IMR-90 (cell line): ENCODE data around the gene RORB. TPM values are rescaled to one million over a fixed set of nuclear protein-coding genes. Genes with fewer than 3 reads are reported as not detected.

Source experiments
- ATAC-seq: fragments of 200-7000 bp; cut with Tn5 transposase; 2 replicates; pipeline ENCODE4 v1.9.1; 2020; ENCODE audit warnings: low read depth, mild to moderate bottlenecking, moderate library complexity
- BruUV-seq: library from RNA; stranded (reverse); fragments of 400-500 nt; replicated peaks from 2 replicates; lab custom pipeline; 2021; lab: Mats Ljungman, UMichigan
- CTCF ChIA-PET: fragments of 300-600 bp; formaldehyde crosslinking; extraction: SDS; loops from one replicate; lab custom pipeline; 2021; ENCODE audit warnings: antibody characterized with exemption; lab: Yijun Ruan, JAX
- POLR2A ChIA-PET: fragments of 300-600 bp; sonication (Branson Sonifier 250); formaldehyde crosslinking; loops from one replicate; lab custom pipeline; 2022; ENCODE audit warnings: antibody characterized with exemption; ENCODE audit not compliant: unreplicated experiment; lab: Charles Lee
- DNase-seq: peaks from one replicate; pipeline ENCODE4 v3.0.0; 2013
- H2AFZ ChIP-seq: replicated peaks from 2 replicates; pipeline ENCODE3; 2013; ENCODE audit warnings: low read length, mild to moderate bottlenecking; ENCODE audit not compliant: poor library complexity
- H2AK5ac ChIP-seq: 2 replicates; pipeline ENCODE4 v1.6.1; 2013; ENCODE audit warnings: low read depth, low read length, inconsistent platforms
- H2AK9ac ChIP-seq: replicated peaks from 2 replicates; pipeline ENCODE3; 2013; ENCODE audit warnings: mild to moderate bottlenecking, low read depth, low read length, moderate library complexity; ENCODE audit not compliant: poor library complexity
- H2BK120ac ChIP-seq: 2 replicates; pipeline ENCODE4 v1.6.1; 2013; ENCODE audit warnings: low read depth, low read length, inconsistent platforms
- H2BK15ac ChIP-seq: 3 replicates; pipeline ENCODE4 v1.6.1; 2013; ENCODE audit warnings: low read depth, low read length, inconsistent platforms
- H2BK20ac ChIP-seq: 2 replicates; pipeline ENCODE4 v1.6.1; 2013; ENCODE audit warnings: low read depth, mild to moderate bottlenecking, inconsistent platforms, low read length, moderate library complexity
- H2BK5ac ChIP-seq: 2 replicates; pipeline ENCODE4 v1.6.1; 2013; ENCODE audit warnings: mild to moderate bottlenecking, low read depth, low read length, inconsistent platforms; ENCODE audit not compliant: poor library complexity, severe bottlenecking
- H3K14ac ChIP-seq: replicated peaks from 2 replicates; pipeline ENCODE4 v1.6.1; 2013; ENCODE audit warnings: low read depth, low read length, inconsistent platforms
- H3K18ac ChIP-seq: 2 replicates; pipeline ENCODE4 v1.6.1; 2013; ENCODE audit warnings: low read depth, low read length, control low read depth
- H3K23ac ChIP-seq: 2 replicates; pipeline ENCODE4 v1.6.1; 2013; ENCODE audit warnings: low read depth, low read length, inconsistent platforms
- H3K27ac ChIP-seq: 2 replicates; pipeline ENCODE4 v1.5.1; 2013; ENCODE audit warnings: mild to moderate bottlenecking, control low read depth, low read length; ENCODE audit not compliant: insufficient read depth
- H3K27me3 ChIP-seq: 2 replicates; pipeline ENCODE4 v1.6.1; 2013; ENCODE audit warnings: low read length; ENCODE audit not compliant: control insufficient read depth, insufficient read depth
- H3K36me3 ChIP-seq: 2 replicates; pipeline ENCODE4 v1.6.1; 2013; ENCODE audit warnings: low read length, mixed read lengths; ENCODE audit not compliant: control insufficient read depth, insufficient read depth
- H3K4ac ChIP-seq: 2 replicates; pipeline ENCODE4 v1.6.1; 2013; ENCODE audit warnings: low read depth, low read length, inconsistent platforms
- H3K4me1 ChIP-seq: 2 replicates; pipeline ENCODE4 v1.6.1; 2013; ENCODE audit warnings: low read length, mixed read lengths; ENCODE audit not compliant: control insufficient read depth, insufficient read depth
- H3K4me2 ChIP-seq: 2 replicates; pipeline ENCODE4 v1.6.1; 2013; ENCODE audit warnings: low read depth, mild to moderate bottlenecking, control low read depth, low read length, moderate library complexity
- H3K4me3 ChIP-seq: 2 replicates; pipeline ENCODE4 v1.5.1; 2013; ENCODE audit warnings: low read depth, mild to moderate bottlenecking, control low read depth, low read length, moderate library complexity; ENCODE audit not compliant: insufficient read depth
- H3K56ac ChIP-seq: 2 replicates; pipeline ENCODE4 v1.6.1; 2013; ENCODE audit warnings: low read length, inconsistent platforms; ENCODE audit not compliant: insufficient read depth; ENCODE audit errors: extremely low read depth
- H3K79me1 ChIP-seq, 2 experiments: 2 replicates each; pipeline ENCODE4 v1.6.1; 2013; ENCODE audit warnings: low read length in 2 of 2, inconsistent platforms in 1 of 2, low read depth in 1 of 2
- H3K9ac ChIP-seq: 2 replicates; pipeline ENCODE4 v1.6.1; 2013; ENCODE audit warnings: low read depth, low read length, control low read depth
- H3K9me1 ChIP-seq: 2 replicates; pipeline ENCODE4 v1.6.1; 2013; ENCODE audit warnings: low read length, inconsistent platforms; ENCODE audit not compliant: insufficient read depth
- H3K9me3 ChIP-seq: 2 replicates; pipeline ENCODE4 v1.6.1; 2013; ENCODE audit warnings: low read length; ENCODE audit not compliant: control insufficient read depth, insufficient read depth
- H4K20me1 ChIP-seq: 2 replicates; pipeline ENCODE4 v1.6.1; 2013; ENCODE audit warnings: low read length, inconsistent platforms; ENCODE audit not compliant: insufficient read depth
- H4K5ac ChIP-seq: 2 replicates; pipeline ENCODE4 v1.6.1; 2013; ENCODE audit warnings: mild to moderate bottlenecking, low read depth, low read length, control low read depth
- H4K8ac ChIP-seq, 2 experiments: 2 replicates each; pipeline ENCODE4 v1.6.1; 2013; ENCODE audit warnings: low read depth in 2 of 2, low read length in 2 of 2, control low read depth in 1 of 2, inconsistent platforms in 1 of 2
- H4K91ac ChIP-seq: 2 replicates; pipeline ENCODE4 v1.6.1; 2013; ENCODE audit warnings: low read depth, low read length, inconsistent platforms; ENCODE audit not compliant: insufficient read depth
- CEBPB ChIP-seq: IDR thresholded peaks from 2 replicates; pipeline ENCODE4 v1.6.1; 2012; ENCODE audit warnings: low read depth, low read length, improper control_type of control experiment
- MAFK ChIP-seq: IDR thresholded peaks from 2 replicates; pipeline ENCODE4 v1.6.1; 2012; ENCODE audit warnings: low read depth, low read length, improper control_type of control experiment
- POLR2A ChIP-seq: IDR thresholded peaks from 2 replicates; pipeline ENCODE4 v1.6.1; 2012; ENCODE audit warnings: mild to moderate bottlenecking, low read depth, low read length
- RCOR1 ChIP-seq: IDR thresholded peaks from 2 replicates; pipeline ENCODE4 v1.6.1; 2012; ENCODE audit warnings: mild to moderate bottlenecking, low read length, improper control_type of control experiment; ENCODE audit not compliant: insufficient replicate concordance
- SMC3 ChIP-seq: fragments of 150-350 bp; IDR thresholded peaks from 2 replicates; pipeline ENCODE4 v1.6.1; 2016; ENCODE audit warnings: low read depth, mild to moderate bottlenecking, antibody characterized with exemption, low read length, moderate library complexity
- WGBS, 2 experiments: methylation state at CpG; one replicate each; pipeline versions ENCODE4 v1.1.5 to v1.1.7; 2013; ENCODE audit warnings: missing lambda C conversion rate in 2 of 2; ENCODE audit not compliant: insufficient read length in 1 of 2; ENCODE audit errors: extremely low coverage in 2 of 2; 5-methylcytosine and 5-hydroxymethylcytosine counted together
- dilution Hi-C: fragments of 300-500 bp; cut with HindIII; formaldehyde crosslinking; loops from one replicate; pipeline ENCODE4 v1.14.3; 2018; ENCODE audit warnings: low sequenced_read_pairs; ENCODE audit not compliant: unreplicated experiment
- in situ Hi-C: fragments of 300-500 bp; cut with MboI; formaldehyde crosslinking; loops from 3 replicates; pipeline ENCODE4 v1.14.3; 2019; ENCODE audit warnings: low sequenced_read_pairs, inconsistent platforms, mixed read lengths
- intact Hi-C: fragments of 100-400 bp; cut with micrococcal nuclease; formaldehyde crosslinking; loops from 2 replicates; pipeline ENCODE4 v1.10.0; 2022
- polyA plus RNA-seq, 3 experiments: library from polyadenylated mRNA; depleted of rRNA; stranded (reverse); fragments of >200 nt; gene quantifications; 2 replicates each; pipeline ENCODE4 v1.2.3, GENCODE V29; 2012; ENCODE audit warnings: low replicate concordance in 1 of 3
- total RNA-seq: library from RNA; depleted of rRNA; stranded (reverse); fragments of >200 nt; gene quantifications from 2 replicates; pipeline ENCODE4 v1.2.3, GENCODE V29; 2012
- TF ChIP-seq, protein P1 (sequence below): conservative IDR thresholded peaks from 2 replicates; pipeline ENCODE4 v1.5.1; 2012; ENCODE audit warnings: mild to moderate bottlenecking, low read depth, low read length, improper control_type of control experiment
- TF ChIP-seq, protein P2 (sequence below): fragments of 150-350 bp; IDR thresholded peaks from 2 replicates; pipeline ENCODE4 v1.6.1; 2016; ENCODE audit warnings: low read depth, mild to moderate bottlenecking, low read length, moderate library complexity, borderline replicate concordance

The RORB gene
- total and polyA plus RNA-seq, 2 of the 4 experiments (the other 2 are of a cell fraction): not detected

DNA sequence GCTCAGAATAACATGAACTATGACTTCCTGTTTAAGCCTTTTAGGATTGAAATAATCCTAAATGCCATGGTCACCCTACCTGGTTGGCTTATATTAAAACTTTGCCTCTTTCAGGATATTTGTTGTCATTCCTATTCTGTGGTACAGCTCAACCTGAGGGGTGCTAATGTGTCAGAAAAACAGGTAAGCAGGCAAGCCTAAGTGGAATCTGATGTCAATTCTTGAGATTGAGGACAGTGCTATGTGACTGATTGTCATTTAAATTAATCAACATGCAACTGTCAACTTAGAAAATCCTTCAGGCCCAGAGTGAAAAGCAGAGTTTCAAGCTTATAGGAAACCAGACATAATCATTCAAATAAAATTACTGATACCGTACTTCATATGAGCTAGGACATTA is 2.6 kb upstream of the RORB start:
- ChIA-PET POLR2A (no interaction called here), CTCF (no interaction called here)
- Histone ChIP-seq H3K9me1 (no peaks in the 10 kb centered on the region), H2BK20ac (no peak overlapping the region), H3K14ac (no peak overlapping the region), H3K9me3 (no peaks in the 10 kb centered on the region), H3K36me3 (no peaks in the 10 kb centered on the region), H2AK5ac (no peak overlapping the region), H3K27ac (no peak overlapping the region), H3K23ac (no peak overlapping the region), H3K18ac (no peak overlapping the region), H2BK120ac (no peak overlapping the region), H2AK9ac (no peak overlapping the region), H4K91ac (no peak overlapping the region), H3K27me3 (peaks cover 20% of the 10 kb centered on the region), H3K79me1 (no peaks in the 10 kb centered on the region), H2BK15ac (no peak overlapping the region), H3K4ac (no peak overlapping the region), H3K9ac (no peak overlapping the region), H4K5ac (no peak overlapping the region), H4K20me1 (no peaks in the 10 kb centered on the region), H3K4me2 (no peak overlapping the region), H3K56ac (no peak overlapping the region), H3K4me3 (no peak overlapping the region), H3K4me1 (no peaks in the 10 kb centered on the region), H4K8ac (no peak overlapping the region), H2BK5ac (no peak overlapping the region), H2AFZ (no peak overlapping the region)
- in situ Hi-C loops: no loop called here
- TF ChIP-seq MAFK: no peak
- TF ChIP-seq, protein P1, sequence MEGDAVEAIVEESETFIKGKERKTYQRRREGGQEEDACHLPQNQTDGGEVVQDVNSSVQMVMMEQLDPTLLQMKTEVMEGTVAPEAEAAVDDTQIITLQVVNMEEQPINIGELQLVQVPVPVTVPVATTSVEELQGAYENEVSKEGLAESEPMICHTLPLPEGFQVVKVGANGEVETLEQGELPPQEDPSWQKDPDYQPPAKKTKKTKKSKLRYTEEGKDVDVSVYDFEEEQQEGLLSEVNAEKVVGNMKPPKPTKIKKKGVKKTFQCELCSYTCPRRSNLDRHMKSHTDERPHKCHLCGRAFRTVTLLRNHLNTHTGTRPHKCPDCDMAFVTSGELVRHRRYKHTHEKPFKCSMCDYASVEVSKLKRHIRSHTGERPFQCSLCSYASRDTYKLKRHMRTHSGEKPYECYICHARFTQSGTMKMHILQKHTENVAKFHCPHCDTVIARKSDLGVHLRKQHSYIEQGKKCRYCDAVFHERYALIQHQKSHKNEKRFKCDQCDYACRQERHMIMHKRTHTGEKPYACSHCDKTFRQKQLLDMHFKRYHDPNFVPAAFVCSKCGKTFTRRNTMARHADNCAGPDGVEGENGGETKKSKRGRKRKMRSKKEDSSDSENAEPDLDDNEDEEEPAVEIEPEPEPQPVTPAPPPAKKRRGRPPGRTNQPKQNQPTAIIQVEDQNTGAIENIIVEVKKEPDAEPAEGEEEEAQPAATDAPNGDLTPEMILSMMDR: no peak
- no peak for TF ChIP-seq CEBPB
- TF ChIP-seq, protein P2, sequence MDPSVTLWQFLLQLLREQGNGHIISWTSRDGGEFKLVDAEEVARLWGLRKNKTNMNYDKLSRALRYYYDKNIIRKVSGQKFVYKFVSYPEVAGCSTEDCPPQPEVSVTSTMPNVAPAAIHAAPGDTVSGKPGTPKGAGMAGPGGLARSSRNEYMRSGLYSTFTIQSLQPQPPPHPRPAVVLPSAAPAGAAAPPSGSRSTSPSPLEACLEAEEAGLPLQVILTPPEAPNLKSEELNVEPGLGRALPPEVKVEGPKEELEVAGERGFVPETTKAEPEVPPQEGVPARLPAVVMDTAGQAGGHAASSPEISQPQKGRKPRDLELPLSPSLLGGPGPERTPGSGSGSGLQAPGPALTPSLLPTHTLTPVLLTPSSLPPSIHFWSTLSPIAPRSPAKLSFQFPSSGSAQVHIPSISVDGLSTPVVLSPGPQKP: no peak
- TF ChIP-seq POLR2A: no peak
- no peak for TF ChIP-seq SMC3
- no peak for TF ChIP-seq RCOR1
- ATAC-seq (no peak), DNase-seq (no peak)
- intact Hi-C loops: loop anchor here (5.0 kb wide), 1 partner anchor 1572 kb away; no protein-coding TSS in a partner anchor
- dilution Hi-C loops: no loop called here
- no CpG with 5 or more reads among the region's 1 CpG for WGBS, 2 experiments
- BruUV-seq: no TSS peak
